ES-I3 (cell line): ENCODE results near the gene ADAMTS9.

ENCODE experiments used
- H3K36me3 ChIP-seq: 2 replicates; pipeline ENCODE4 v1.6.1; 2013; ENCODE audit warnings: mild to moderate bottlenecking, low read length, control low read depth, moderate library complexity; ENCODE audit not compliant: insufficient read depth
- H3K4me1 ChIP-seq: 2 replicates; pipeline ENCODE4 v1.6.1; 2013; ENCODE audit warnings: mild to moderate bottlenecking, control low read depth, low read length; ENCODE audit not compliant: insufficient read depth
- H3K9ac ChIP-seq: 2 replicates; pipeline ENCODE4 v1.6.1; 2013; ENCODE audit warnings: low read depth, mild to moderate bottlenecking, low read length, moderate library complexity
- H3K9me3 ChIP-seq: 2 replicates; pipeline ENCODE4 v1.6.1; 2013; ENCODE audit warnings: mild to moderate bottlenecking, low read length, moderate library complexity; ENCODE audit not compliant: control insufficient read depth, insufficient read depth

Gene ADAMTS9

GRCh38 chr3:64604313-64604712 lies 83.5 kb downstream of the ADAMTS9 start:
- no peaks in the 10 kb centered on the region for H3K4me1 ChIP-seq
- no peaks in the 10 kb centered on the region for H3K9me3 ChIP-seq
- H3K9ac ChIP-seq, result no peak overlapping the region
- no peaks in the 10 kb centered on the region for H3K36me3 ChIP-seq

GRCh38 chr3:64601824-64602223 lies 86.0 kb downstream of the ADAMTS9 start:
- no peaks in the 10 kb centered on the region for H3K9me3 ChIP-seq
- H3K4me1 ChIP-seq, result no peaks in the 10 kb centered on the region
- H3K9ac ChIP-seq, result no peak overlapping the region
- H3K36me3 ChIP-seq, result no peaks in the 10 kb centered on the region; the same call in 1 of the 2 replicates

GRCh38 chr3:64600246-64600950 lies 87.4 kb downstream of the ADAMTS9 start:
- no peaks in the 10 kb centered on the region for H3K4me1 ChIP-seq
- H3K36me3 ChIP-seq, result no peaks in the 10 kb centered on the region; the same call in 1 of the 2 replicates
- H3K9me3 ChIP-seq, result no peaks in the 10 kb centered on the region
- H3K9ac ChIP-seq, result no peak overlapping the region

GRCh38 chr3:64599651-64600050 lies 88.1 kb downstream of the ADAMTS9 start:
- H3K4me1 ChIP-seq, result no peaks in the 10 kb centered on the region
- H3K36me3 ChIP-seq, result no peaks in the 10 kb centered on the region; the same call in 1 of the 2 replicates

DNA sequence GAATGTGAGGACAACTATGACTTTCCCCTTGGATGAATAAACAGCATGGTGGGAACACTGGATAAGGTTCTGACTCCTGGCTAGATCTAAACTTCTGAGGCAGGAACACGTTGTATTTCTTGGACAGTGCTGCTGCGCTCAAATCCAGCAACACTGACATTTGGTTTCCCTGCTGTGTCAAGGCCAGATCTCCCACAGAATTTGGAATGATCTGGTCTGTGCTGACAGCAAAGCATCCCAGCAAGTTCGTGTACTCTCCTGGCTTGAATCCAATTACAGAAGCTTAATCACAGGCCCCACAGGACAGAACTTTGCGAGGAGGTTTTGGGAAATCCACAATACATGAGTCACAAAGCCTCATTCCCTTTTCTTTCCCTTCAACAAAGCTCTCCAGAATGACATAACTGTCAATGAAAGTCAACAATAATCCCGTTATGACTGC lies 92.5 kb downstream of the ADAMTS9 start:
- Histone ChIP-seq H3K4me1 (no peaks in the 10 kb centered on the region), H3K9ac (no peak overlapping the region), H3K9me3 (no peaks in the 10 kb centered on the region), H3K36me3 (no peaks in the 10 kb centered on the region; the same call in 1 of the 2 replicates)

More at GRCh38 chr3:64599651-64600050, 88.1 kb downstream of the ADAMTS9 start:
- no peaks in the 10 kb centered on the region for H3K9me3 ChIP-seq
- H3K9ac ChIP-seq, result no peak overlapping the region

GRCh38 chr3:64594134-64594533 lies 93.7 kb downstream of the ADAMTS9 start:
- Histone ChIP-seq H3K9me3 (no peaks in the 10 kb centered on the region), H3K4me1 (no peaks in the 10 kb centered on the region), H3K36me3 (no peaks in the 10 kb centered on the region; the same call in 1 of the 2 replicates), H3K9ac (no peak overlapping the region)

GRCh38 chr3:64593350-64593749 lies 94.5 kb downstream of the ADAMTS9 start:
- H3K9me3 ChIP-seq, result no peaks in the 10 kb centered on the region
- H3K9ac ChIP-seq, result no peak overlapping the region
- H3K4me1 ChIP-seq, result no peaks in the 10 kb centered on the region
- H3K36me3 ChIP-seq, result no peaks in the 10 kb centered on the region; the same call in 1 of the 2 replicates

GRCh38 chr3:64591615-64592014 lies 96.2 kb downstream of the ADAMTS9 start:
- no peaks in the 10 kb centered on the region for H3K36me3 ChIP-seq
- no peaks in the 10 kb centered on the region for H3K9me3 ChIP-seq
- no peak overlapping the region for H3K9ac ChIP-seq
- peaks cover 8% of the 10 kb centered on the region; the same call in 1 of the 2 replicates for H3K4me1 ChIP-seq

DNA sequence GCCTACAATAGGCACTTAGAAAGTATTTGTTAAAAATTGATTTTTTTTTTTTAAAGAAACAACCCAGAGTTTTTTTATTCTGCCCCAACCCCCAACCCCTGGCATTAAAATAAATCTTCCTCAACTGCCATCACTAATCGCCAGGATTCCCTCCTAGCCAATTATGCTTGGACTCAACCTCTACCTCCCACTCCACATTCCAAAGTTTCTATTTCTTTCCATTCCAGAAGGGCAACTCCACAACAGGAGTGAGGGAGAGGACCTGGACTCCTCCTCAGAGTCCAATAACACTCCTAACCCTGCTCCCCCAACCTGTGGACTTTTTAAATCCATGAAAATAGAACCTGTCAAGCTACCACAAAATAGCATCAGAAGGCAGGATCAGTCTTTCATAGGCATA lies 99.4 kb downstream of the ADAMTS9 start:
- no peaks in the 10 kb centered on the region for H3K36me3 ChIP-seq
- no peak overlapping the region for H3K9ac ChIP-seq
- no peaks in the 10 kb centered on the region for H3K9me3 ChIP-seq
- H3K4me1 ChIP-seq, result peaks cover 8% of the 10 kb centered on the region; the same call in 1 of the 2 replicates

DNA sequence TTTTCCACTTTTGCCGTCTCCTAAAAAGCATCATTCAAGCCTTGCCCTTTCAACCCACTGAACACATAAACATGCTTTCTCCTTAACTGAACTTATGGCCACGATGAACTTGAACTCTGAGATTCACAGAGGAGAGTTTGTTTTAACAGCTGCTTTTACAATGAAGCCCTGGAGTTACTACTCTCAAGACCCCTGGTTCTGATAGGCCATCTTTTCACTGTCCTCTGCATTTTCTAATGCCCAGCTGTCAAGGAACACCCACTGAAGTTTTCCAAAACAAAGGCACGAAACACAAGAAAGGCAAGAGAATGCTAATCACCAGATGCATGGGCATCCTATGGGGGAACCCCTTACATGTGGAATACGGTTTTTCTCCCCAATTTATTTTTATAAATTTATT lies 100.8 kb downstream of the ADAMTS9 start:
- no peaks in the 10 kb centered on the region for H3K36me3 ChIP-seq
- H3K9me3 ChIP-seq, result no peaks in the 10 kb centered on the region
- H3K9ac ChIP-seq, result no peak overlapping the region
- peaks cover 8% of the 10 kb centered on the region; the same call in 1 of the 2 replicates for H3K4me1 ChIP-seq

GRCh38 chr3:64584179-64584578 lies 103.6 kb downstream of the ADAMTS9 start:
- H3K9ac ChIP-seq, result no peak overlapping the region
- peaks cover 8% of the 10 kb centered on the region; the same call in 1 of the 2 replicates for H3K4me1 ChIP-seq
- no peaks in the 10 kb centered on the region for H3K36me3 ChIP-seq
- H3K9me3 ChIP-seq, result no peaks in the 10 kb centered on the region

- Histone ChIP-seq H3K9me3 (no peaks in the 10 kb centered on the region), H3K4me1 (peaks cover 15% of the 10 kb centered on the region), H3K36me3 (no peaks in the 10 kb centered on the region), H3K9ac (no peak overlapping the region)
These were observed 109.0 kb downstream of the ADAMTS9 start for GRCh38 chr3:64578797-64579196.

DNA sequence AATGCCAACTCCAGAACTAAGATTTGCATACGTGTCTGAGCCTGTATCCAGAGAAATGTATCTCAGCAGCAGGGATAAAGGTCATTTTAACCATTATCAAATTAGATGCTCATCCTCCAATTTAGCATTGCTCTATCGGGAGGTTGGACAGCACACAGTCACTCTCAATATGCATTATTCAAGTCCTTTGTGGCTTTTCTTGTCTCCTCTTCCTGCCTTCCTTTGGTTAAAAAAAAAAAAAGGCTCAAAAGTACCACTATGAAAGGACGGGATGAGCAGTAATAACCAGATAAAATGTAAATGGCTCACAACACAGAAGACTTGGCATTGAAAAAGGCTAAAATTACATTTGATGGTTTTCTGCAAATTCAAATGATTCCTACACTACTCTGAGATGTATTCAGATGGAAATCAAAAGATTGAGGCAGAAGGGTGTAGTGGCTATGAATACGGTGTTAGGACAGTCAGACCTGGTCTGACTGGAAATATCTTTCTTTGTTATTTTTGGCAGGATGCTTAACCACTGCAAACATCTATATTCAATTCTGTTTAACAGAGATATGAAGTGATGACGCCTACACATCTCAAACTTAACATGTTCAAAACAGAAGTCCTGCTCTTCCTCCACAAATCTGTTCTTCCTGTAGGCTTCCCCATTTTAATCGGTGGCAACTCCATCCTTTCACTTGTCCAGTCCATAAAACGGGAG lies 109.6 kb downstream of the ADAMTS9 start:
- Histone ChIP-seq H3K9ac (no peak overlapping the region), H3K9me3 (no peaks in the 10 kb centered on the region), H3K36me3 (no peaks in the 10 kb centered on the region), H3K4me1 (peaks cover 15% of the 10 kb centered on the region)

DNA sequence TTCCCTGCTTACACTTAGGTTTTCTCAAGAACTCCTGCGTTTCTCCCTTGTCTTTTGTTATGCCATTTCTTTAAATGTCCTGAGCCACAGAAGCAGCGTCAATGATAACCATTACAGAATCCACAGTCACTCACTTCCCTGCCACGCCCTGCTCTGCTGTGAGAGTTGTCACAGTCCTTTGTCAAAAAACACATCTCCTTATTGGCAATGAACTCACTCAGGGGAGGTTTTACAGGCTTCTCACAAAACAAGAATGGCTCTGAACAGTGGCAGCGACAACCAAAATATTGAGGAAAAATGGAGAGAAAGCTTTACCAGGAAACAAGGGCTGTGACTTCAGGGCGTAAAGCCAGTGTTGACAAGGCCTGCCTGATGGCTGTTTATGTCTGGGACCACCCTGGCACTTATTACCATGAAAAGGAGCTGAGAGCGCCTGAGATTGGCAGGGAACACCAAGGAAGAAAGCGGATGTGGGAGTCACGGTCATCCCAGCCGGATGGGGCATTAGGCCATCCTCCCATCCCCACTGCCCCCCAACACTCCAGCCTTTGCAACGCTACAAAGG lies 111.5 kb downstream of the ADAMTS9 start:
- no peaks in the 10 kb centered on the region for H3K9me3 ChIP-seq
- no peaks in the 10 kb centered on the region for H3K36me3 ChIP-seq
- no peak overlapping the region for H3K9ac ChIP-seq
- peaks cover 15% of the 10 kb centered on the region for H3K4me1 ChIP-seq
